Karpas-422 (cell line): Measurements from ENCODE around the gene GABBR2. TPM values are rescaled to one million over a fixed set of nuclear protein-coding genes. Genes with fewer than 3 reads are reported as not detected.

Experiments
- DNase-seq: peaks from one replicate; pipeline ENCODE4 v3.0.0-alpha.2; 2015
- H2AFZ ChIP-seq: fragments of 200-600 bp; sonication (generic); 2 replicates; pipeline ENCODE4 v1.6.1; 2014; ENCODE audit warnings: antibody characterized with exemption, low read length, mixed read lengths
- H3K27ac ChIP-seq: fragments of 200-600 bp; sonication (generic); 2 replicates; pipeline ENCODE4 v1.5.1; 2014; ENCODE audit warnings: mild to moderate bottlenecking, low read length, moderate library complexity
- H3K27me3 ChIP-seq: fragments of 200-600 bp; sonication (generic); 2 replicates; pipeline ENCODE4 v1.6.1; 2014; ENCODE audit warnings: low read length, mixed read lengths
- H3K36me3 ChIP-seq: fragments of 200-600 bp; sonication (generic); 2 replicates; pipeline ENCODE4 v1.6.1; 2014; ENCODE audit warnings: low read length, mixed read lengths; ENCODE audit not compliant: insufficient read depth
- H3K4me1 ChIP-seq: fragments of 200-600 bp; sonication (generic); 2 replicates; pipeline ENCODE4 v1.6.1; 2014; ENCODE audit warnings: mild to moderate bottlenecking, low read length, mixed read lengths
- H3K4me2 ChIP-seq: fragments of 200-600 bp; sonication (generic); 2 replicates; pipeline ENCODE4 v1.6.1; 2014; ENCODE audit warnings: low read length, low read depth, mild to moderate bottlenecking; ENCODE audit not compliant: poor library complexity, severe bottlenecking
- H3K4me3 ChIP-seq: fragments of 200-600 bp; sonication (generic); 2 replicates; pipeline ENCODE4 v1.5.1; 2014; ENCODE audit warnings: mild to moderate bottlenecking, antibody characterized with exemption, low read length, mixed read lengths
- H3K79me2 ChIP-seq: fragments of 200-600 bp; sonication (generic); 2 replicates; pipeline ENCODE4 v1.6.1; 2014; ENCODE audit warnings: mild to moderate bottlenecking, low read length, mixed read lengths
- H3K9ac ChIP-seq: fragments of 200-600 bp; sonication (generic); 2 replicates; pipeline ENCODE4 v1.6.0; 2014; ENCODE audit warnings: low read length
- H3K9me2 ChIP-seq: fragments of 200-600 bp; sonication (generic), shearing (Covaris generic); replicated peaks from 2 replicates; pipeline ENCODE4 v1.6.0; 2014; ENCODE audit warnings: mild to moderate bottlenecking, low read length, moderate library complexity; ENCODE audit not compliant: insufficient read depth
- H3K9me3 ChIP-seq: fragments of 300-700, 200-600 bp; sonication (generic); 2 replicates; pipeline ENCODE4 v1.6.1; 2014; ENCODE audit warnings: low read length, mixed read lengths
- H4K20me1 ChIP-seq: fragments of 200-600 bp; sonication (generic); 2 replicates; pipeline ENCODE4 v1.6.1; 2014; ENCODE audit warnings: mild to moderate bottlenecking, antibody characterized with exemption, low read length, low read depth; ENCODE audit not compliant: insufficient read depth
- total RNA-seq: library from RNA; depleted of rRNA; stranded (reverse); fragments of >200 nt; shearing (Covaris generic); gene quantifications from 2 replicates; pipeline ENCODE4 v1.2.3, GENCODE V29; 2014; ENCODE audit warnings: low replicate concordance

The GABBR2 gene
- total RNA-seq, 1 experiment from 2014 or later, result 0.30 TPM

DNA sequence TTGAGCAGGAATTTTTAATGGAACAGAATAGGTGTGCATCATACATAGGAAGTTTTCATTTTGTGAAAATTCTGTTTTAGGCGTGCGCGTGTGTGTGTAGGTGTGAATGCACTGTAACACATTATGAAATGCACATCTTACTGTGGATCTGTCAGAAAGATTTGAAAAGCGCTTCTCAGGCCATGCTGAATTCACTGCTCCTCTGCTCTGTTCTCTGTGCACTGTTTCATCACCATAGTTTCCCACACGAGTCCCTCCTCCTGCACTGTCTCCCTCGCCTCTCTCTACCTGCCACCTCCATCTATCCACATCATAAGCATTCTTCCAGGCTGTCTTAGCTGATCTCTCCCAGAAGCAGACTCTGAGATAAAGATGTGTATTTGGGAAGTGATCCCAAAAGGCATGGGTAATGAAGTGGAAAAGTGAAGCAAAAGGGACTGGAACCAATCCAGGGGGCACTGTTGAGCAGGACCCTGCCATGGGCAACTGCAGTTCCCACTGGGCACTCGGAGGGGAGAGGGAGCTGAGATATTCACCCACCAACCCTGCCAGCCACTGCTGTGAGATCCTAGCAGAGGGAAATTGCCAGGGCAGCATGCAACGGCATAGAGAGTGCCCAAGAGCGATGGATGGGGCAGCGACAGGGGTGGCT, 65.9 kb downstream of the GABBR2 start:
- Histone ChIP-seq H3K79me2 (no peaks in the 10 kb centered on the region), H3K4me1 (no peaks in the 10 kb centered on the region), H3K9ac (no peak overlapping the region), H4K20me1 (no peaks in the 10 kb centered on the region), H3K4me3 (no peak overlapping the region), H3K4me2 (no peak overlapping the region), H3K9me2 (no peaks in the 10 kb centered on the region), H3K9me3 (no peaks in the 10 kb centered on the region), H2AFZ (no peak overlapping the region), H3K27me3 (no peaks in the 10 kb centered on the region), H3K36me3 (no peaks in the 10 kb centered on the region), H3K27ac (no peak overlapping the region)
- no peak for DNase-seq

- H3K9me3 ChIP-seq, result no peaks in the 10 kb centered on the region
- DNase-seq, result no peak
- no peak overlapping the region for H3K27ac ChIP-seq
- H3K9me2 ChIP-seq, result no peaks in the 10 kb centered on the region
- no peak overlapping the region for H3K4me2 ChIP-seq
- no peaks in the 10 kb centered on the region for H4K20me1 ChIP-seq
- no peak overlapping the region for H2AFZ ChIP-seq
- no peak overlapping the region for H3K4me3 ChIP-seq
- H3K79me2 ChIP-seq, result no peaks in the 10 kb centered on the region
- H3K9ac ChIP-seq, result no peak overlapping the region
- H3K4me1 ChIP-seq, result no peaks in the 10 kb centered on the region
- H3K36me3 ChIP-seq, result no peaks in the 10 kb centered on the region
- H3K27me3 ChIP-seq, result no peaks in the 10 kb centered on the region
These were observed 67.0 kb downstream of the GABBR2 start for GRCh38 chr9:98641695-98642094.

GRCh38 chr9:98640394-98640793, 68.3 kb downstream of the GABBR2 start:
- Histone ChIP-seq H3K27ac (no peak overlapping the region), H3K9me3 (no peaks in the 10 kb centered on the region), H3K27me3 (no peaks in the 10 kb centered on the region), H3K9ac (no peak overlapping the region), H3K4me2 (no peak overlapping the region), H3K9me2 (no peaks in the 10 kb centered on the region), H3K36me3 (no peaks in the 10 kb centered on the region), H3K4me3 (no peak overlapping the region), H3K4me1 (no peaks in the 10 kb centered on the region), H3K79me2 (no peaks in the 10 kb centered on the region), H4K20me1 (no peaks in the 10 kb centered on the region), H2AFZ (no peak overlapping the region)
- DNase-seq, result no peak

DNA sequence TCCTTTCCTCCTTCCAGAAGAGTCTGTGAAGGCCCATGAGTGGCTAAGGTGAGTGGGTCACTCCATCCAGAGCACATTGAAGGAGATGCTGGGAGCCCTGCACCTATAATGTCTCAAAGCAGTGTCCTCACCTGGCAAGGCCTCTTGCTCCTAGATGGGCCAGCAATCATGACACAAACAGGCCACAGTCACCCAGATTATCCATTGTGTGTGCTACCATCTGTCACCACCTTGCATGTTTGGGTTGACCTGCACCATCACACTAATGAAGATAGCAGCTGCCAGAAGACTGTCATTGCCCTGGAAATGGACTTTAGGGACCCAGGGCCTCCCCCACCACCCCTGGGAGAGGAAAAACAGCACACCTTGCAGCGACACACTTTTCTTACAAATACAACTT, 69.6 kb downstream of the GABBR2 start:
- Histone ChIP-seq H2AFZ (no peak overlapping the region), H3K36me3 (no peaks in the 10 kb centered on the region), H3K9me3 (no peaks in the 10 kb centered on the region), H4K20me1 (no peaks in the 10 kb centered on the region), H3K4me1 (no peaks in the 10 kb centered on the region), H3K9me2 (no peaks in the 10 kb centered on the region), H3K27ac (no peak overlapping the region), H3K4me2 (no peak overlapping the region), H3K27me3 (no peaks in the 10 kb centered on the region), H3K4me3 (no peak overlapping the region), H3K79me2 (no peaks in the 10 kb centered on the region), H3K9ac (no peak overlapping the region)
- no peak for DNase-seq

GRCh38 chr9:98637381-98637780, 71.4 kb downstream of the GABBR2 start:
- no peak overlapping the region for H3K4me2 ChIP-seq
- no peaks in the 10 kb centered on the region for H3K4me1 ChIP-seq
- no peak for DNase-seq
- H3K9ac ChIP-seq, result no peak overlapping the region
- H2AFZ ChIP-seq, result no peak overlapping the region
- H3K9me3 ChIP-seq, result no peaks in the 10 kb centered on the region
- no peaks in the 10 kb centered on the region for H3K27me3 ChIP-seq
- H3K36me3 ChIP-seq, result no peaks in the 10 kb centered on the region
- H3K9me2 ChIP-seq, result no peaks in the 10 kb centered on the region
- H3K4me3 ChIP-seq, result no peak overlapping the region
- H4K20me1 ChIP-seq, result no peaks in the 10 kb centered on the region
- H3K79me2 ChIP-seq, result no peaks in the 10 kb centered on the region
- no peak overlapping the region for H3K27ac ChIP-seq

- Histone ChIP-seq H4K20me1 (no peaks in the 10 kb centered on the region), H3K9ac (no peak overlapping the region), H2AFZ (no peak overlapping the region), H3K79me2 (no peaks in the 10 kb centered on the region), H3K27me3 (no peaks in the 10 kb centered on the region), H3K36me3 (no peaks in the 10 kb centered on the region), H3K4me1 (no peaks in the 10 kb centered on the region), H3K27ac (no peak overlapping the region), H3K9me3 (no peaks in the 10 kb centered on the region), H3K4me3 (no peak overlapping the region), H3K9me2 (no peaks in the 10 kb centered on the region), H3K4me2 (no peak overlapping the region)
- no peak for DNase-seq
These were observed 73.4 kb downstream of the GABBR2 start for GRCh38 chr9:98635374-98635773.

DNA sequence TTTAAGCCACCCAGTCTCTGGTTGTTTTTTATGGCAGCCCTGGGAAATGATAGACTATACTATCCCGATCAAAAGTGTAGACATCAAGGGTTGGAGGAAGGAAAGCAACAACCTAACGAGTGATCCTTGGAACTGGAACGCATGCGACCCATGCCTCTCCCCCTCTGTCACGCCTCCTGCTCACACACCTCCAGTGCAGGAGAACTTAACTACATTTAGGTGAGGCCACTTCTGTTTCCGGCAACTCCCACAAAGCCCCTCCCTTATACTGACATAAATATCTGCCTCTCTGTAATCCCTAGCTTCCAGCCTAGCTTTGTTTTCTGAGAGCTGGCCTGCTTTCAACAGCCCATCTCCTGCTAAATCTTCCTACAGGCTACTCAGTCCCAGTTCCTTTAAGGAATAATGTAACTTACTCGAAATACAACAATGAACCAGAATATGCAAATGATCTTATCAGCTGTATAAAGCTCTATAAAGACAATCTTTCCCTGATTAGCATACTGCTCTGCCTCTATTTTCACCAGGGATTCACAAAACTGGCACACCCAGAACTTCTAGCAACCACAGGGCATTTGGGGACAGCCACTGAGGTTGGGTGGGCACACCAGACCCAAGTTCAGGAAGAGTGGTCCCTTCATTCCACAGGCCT, 73.9 kb downstream of the GABBR2 start:
- no peaks in the 10 kb centered on the region for H3K79me2 ChIP-seq
- H3K27ac ChIP-seq, result no peak overlapping the region
- no peaks in the 10 kb centered on the region for H3K36me3 ChIP-seq
- H3K9ac ChIP-seq, result no peak overlapping the region
- H4K20me1 ChIP-seq, result no peaks in the 10 kb centered on the region
- no peak overlapping the region for H2AFZ ChIP-seq
- no peak for DNase-seq
- H3K9me3 ChIP-seq, result no peaks in the 10 kb centered on the region
- no peak overlapping the region for H3K4me2 ChIP-seq
- H3K9me2 ChIP-seq, result no peaks in the 10 kb centered on the region
- H3K4me3 ChIP-seq, result no peak overlapping the region
- H3K4me1 ChIP-seq, result no peaks in the 10 kb centered on the region
- no peaks in the 10 kb centered on the region for H3K27me3 ChIP-seq

DNA sequence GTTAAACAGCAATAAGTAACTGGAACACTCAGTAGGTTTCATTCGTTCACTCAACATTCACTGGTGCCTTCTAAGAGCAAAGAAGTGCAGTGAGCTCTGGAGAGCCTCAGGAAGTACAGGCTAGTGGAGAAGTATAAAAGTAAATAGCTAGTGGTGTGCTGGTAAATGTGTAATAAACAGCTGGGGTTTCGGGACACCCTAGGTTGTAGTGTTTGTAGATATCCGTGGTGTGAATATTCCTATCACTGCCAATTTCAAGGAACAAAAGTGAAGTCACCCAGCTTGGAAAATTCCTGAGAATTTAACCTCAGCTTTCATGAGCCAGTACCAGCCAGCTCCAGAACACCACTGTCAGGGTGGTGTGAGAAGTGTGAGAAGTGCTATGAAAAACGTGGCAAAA, 75.9 kb downstream of the GABBR2 start:
- Histone ChIP-seq H3K4me3 (no peak overlapping the region), H3K27me3 (no peaks in the 10 kb centered on the region), H3K4me1 (no peaks in the 10 kb centered on the region), H3K9ac (no peak overlapping the region), H3K36me3 (no peaks in the 10 kb centered on the region), H3K79me2 (no peaks in the 10 kb centered on the region), H3K4me2 (no peak overlapping the region), H3K9me3 (no peaks in the 10 kb centered on the region), H3K27ac (no peak overlapping the region), H3K9me2 (no peaks in the 10 kb centered on the region), H4K20me1 (no peaks in the 10 kb centered on the region), H2AFZ (no peak overlapping the region)
- no peak for DNase-seq
